ENCODE measurements around the gene PARD3. TPM values are rescaled to one million over a fixed set of nuclear protein-coding genes. Genes with fewer than 3 reads are reported as not detected.

The PARD3 gene
- total RNA-seq, 2 experiments from 2014 or later: 0.53 to 0.71 TPM

DNA sequence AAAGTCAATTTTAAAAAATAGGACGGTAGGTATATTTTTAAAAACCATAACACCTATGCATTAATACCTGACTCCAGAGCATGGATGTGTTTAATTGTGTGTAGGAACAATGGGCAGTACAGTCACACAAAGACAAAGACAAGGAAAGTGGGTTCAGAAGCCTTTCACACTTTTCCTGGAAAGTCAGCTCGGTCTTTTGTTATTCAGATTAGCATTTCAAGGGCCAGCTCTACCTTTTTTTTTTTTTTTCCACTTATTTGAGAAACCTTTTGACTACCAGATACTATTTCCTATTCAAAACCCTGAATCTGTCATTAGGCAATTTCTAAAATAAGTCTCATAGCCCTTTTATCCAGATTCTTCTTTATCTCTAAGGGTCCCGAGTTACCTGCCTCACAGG is 401.9 kb downstream of the PARD3 start:
- H3K9me3 ChIP-seq (ENCODE audit: control insufficient read depth in 1 of 2, insufficient read depth in 1 of 2, low read length in 2 of 2): no peaks in the 10 kb centered on the region
- no peaks in the 10 kb centered on the region for H3K36me3 ChIP-seq (ENCODE audit: insufficient read depth, low read length)
- H3K27ac Mint-ChIP-seq: no peak overlapping the region
- DNase-seq (no peak), ATAC-seq (ENCODE audit: poor library complexity) (no peak)
- H3K36me3 Mint-ChIP-seq (ENCODE audit: low read depth): no peaks in the 10 kb centered on the region
- no peaks in the 10 kb centered on the region for H3K4me1 ChIP-seq (ENCODE audit: insufficient read depth, low read length)
- no peak overlapping the region for H3K4me3 Mint-ChIP-seq
- H3K27me3 ChIP-seq (ENCODE audit: control insufficient read depth in 1 of 2, insufficient read depth in 2 of 2, low read length in 2 of 2): no peaks in the 10 kb centered on the region
- no peaks in the 10 kb centered on the region for H3K27me3 Mint-ChIP-seq
- H3K4me3 ChIP-seq (ENCODE audit: low read length): no peak overlapping the region
- H3K27ac ChIP-seq (ENCODE audit: low read depth in 1 of 2, low read length in 2 of 2): no peak overlapping the region
- H3K9me3 Mint-ChIP-seq: no peaks in the 10 kb centered on the region
- no peaks in the 10 kb centered on the region for H3K4me1 Mint-ChIP-seq (ENCODE audit: low read depth)
- ChIA-PET CTCF (interaction anchor here (0.6 kb wide), 1 partner anchor 1830 kb away, joined by 3 read pairs; no protein-coding TSS in a partner anchor), POLR2A (no interaction called here)
- TF ChIP-seq, protein P1, sequence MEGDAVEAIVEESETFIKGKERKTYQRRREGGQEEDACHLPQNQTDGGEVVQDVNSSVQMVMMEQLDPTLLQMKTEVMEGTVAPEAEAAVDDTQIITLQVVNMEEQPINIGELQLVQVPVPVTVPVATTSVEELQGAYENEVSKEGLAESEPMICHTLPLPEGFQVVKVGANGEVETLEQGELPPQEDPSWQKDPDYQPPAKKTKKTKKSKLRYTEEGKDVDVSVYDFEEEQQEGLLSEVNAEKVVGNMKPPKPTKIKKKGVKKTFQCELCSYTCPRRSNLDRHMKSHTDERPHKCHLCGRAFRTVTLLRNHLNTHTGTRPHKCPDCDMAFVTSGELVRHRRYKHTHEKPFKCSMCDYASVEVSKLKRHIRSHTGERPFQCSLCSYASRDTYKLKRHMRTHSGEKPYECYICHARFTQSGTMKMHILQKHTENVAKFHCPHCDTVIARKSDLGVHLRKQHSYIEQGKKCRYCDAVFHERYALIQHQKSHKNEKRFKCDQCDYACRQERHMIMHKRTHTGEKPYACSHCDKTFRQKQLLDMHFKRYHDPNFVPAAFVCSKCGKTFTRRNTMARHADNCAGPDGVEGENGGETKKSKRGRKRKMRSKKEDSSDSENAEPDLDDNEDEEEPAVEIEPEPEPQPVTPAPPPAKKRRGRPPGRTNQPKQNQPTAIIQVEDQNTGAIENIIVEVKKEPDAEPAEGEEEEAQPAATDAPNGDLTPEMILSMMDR (IDR thresholded peaks at IDR 0.05): no peak
- intact Hi-C loops (cut with DNase I, micrococcal nuclease): no loop called here

DNA sequence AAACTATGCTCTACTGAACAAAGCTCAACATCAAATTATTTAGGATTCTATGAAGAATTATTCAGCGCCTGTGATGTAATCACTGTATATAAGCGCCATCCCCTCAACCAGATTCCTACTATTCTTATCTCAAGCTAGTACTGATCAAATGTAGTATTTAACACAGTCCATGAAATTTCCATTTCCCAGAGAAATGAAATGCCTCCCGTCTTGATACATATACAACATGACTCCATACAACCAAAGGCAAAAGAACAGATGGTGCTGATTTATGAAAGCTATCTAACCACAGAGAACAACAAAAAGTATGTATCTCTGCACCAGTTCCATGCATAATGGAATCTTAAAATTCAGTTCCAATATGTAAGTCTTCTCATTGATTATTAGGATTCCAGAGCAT is 406.1 kb downstream of the PARD3 start:
- no peak overlapping the region for H3K27ac Mint-ChIP-seq
- H3K27me3 Mint-ChIP-seq: no peaks in the 10 kb centered on the region
- TF ChIP-seq, protein P1 (IDR thresholded peaks at IDR 0.05): no peak

DNA sequence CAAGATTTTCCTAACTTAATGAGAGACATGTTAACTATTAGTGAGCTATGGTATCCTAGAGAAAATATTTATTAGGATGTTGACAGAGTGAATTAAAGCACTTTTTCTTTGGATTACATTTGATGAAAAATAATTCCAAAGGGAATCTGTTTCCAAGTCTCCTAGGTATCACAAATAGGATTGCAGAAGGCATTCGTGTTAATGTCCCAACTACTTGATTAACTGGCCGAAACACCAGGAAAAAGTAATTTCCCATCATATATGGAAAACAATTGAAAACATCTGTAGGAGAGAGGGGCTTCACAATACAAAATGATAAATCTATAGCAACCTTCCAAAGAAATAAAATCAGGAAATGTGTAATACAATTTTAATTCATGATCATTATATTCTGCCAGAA is 406.7 kb downstream of the PARD3 start:
- H3K36me3 Mint-ChIP-seq (ENCODE audit: low read depth): no peaks in the 10 kb centered on the region
- no peak overlapping the region for H3K4me3 ChIP-seq (ENCODE audit: low read length)
- DNase-seq (no peak), ATAC-seq (ENCODE audit: poor library complexity) (no peak)
- no peaks in the 10 kb centered on the region for H3K36me3 ChIP-seq (ENCODE audit: insufficient read depth, low read length)
- TF ChIP-seq, protein P1 (IDR thresholded peaks at IDR 0.05): no peak
- no peak overlapping the region for H3K27ac Mint-ChIP-seq
- ChIA-PET CTCF (no interaction called here), POLR2A (no interaction called here)
- intact Hi-C loops (cut with DNase I, micrococcal nuclease): no loop called here
- no peaks in the 10 kb centered on the region for H3K9me3 Mint-ChIP-seq
- no peak overlapping the region for H3K4me3 Mint-ChIP-seq
- no peaks in the 10 kb centered on the region for H3K4me1 Mint-ChIP-seq (ENCODE audit: low read depth)
- H3K27me3 Mint-ChIP-seq: no peaks in the 10 kb centered on the region
- no peak overlapping the region for H3K27ac ChIP-seq (ENCODE audit: low read depth in 1 of 2, low read length in 2 of 2)
- H3K9me3 ChIP-seq (ENCODE audit: control insufficient read depth in 1 of 2, insufficient read depth in 1 of 2, low read length in 2 of 2): no peaks in the 10 kb centered on the region
- no peaks in the 10 kb centered on the region for H3K27me3 ChIP-seq (ENCODE audit: control insufficient read depth in 1 of 2, insufficient read depth in 2 of 2, low read length in 2 of 2)
- no peaks in the 10 kb centered on the region for H3K4me1 ChIP-seq (ENCODE audit: insufficient read depth, low read length)

More for the DNA sequence above, 406.1 kb downstream of the PARD3 start:
- H3K4me3 ChIP-seq (ENCODE audit: low read length): no peak overlapping the region
- H3K4me1 ChIP-seq (ENCODE audit: insufficient read depth, low read length): no peaks in the 10 kb centered on the region
- no peaks in the 10 kb centered on the region for H3K9me3 Mint-ChIP-seq
- H3K4me3 Mint-ChIP-seq: no peak overlapping the region
- H3K9me3 ChIP-seq (ENCODE audit: control insufficient read depth in 1 of 2, insufficient read depth in 1 of 2, low read length in 2 of 2): no peaks in the 10 kb centered on the region
- no peaks in the 10 kb centered on the region for H3K4me1 Mint-ChIP-seq (ENCODE audit: low read depth)
- intact Hi-C loops (cut with DNase I, micrococcal nuclease): no loop called here
- ChIA-PET CTCF (no interaction called here), POLR2A (no interaction called here)
- H3K27me3 ChIP-seq (ENCODE audit: control insufficient read depth in 1 of 2, insufficient read depth in 2 of 2, low read length in 2 of 2): no peaks in the 10 kb centered on the region
- no peaks in the 10 kb centered on the region for H3K36me3 ChIP-seq (ENCODE audit: insufficient read depth, low read length)
- no peaks in the 10 kb centered on the region for H3K36me3 Mint-ChIP-seq (ENCODE audit: low read depth)
- no peak overlapping the region for H3K27ac ChIP-seq (ENCODE audit: low read depth in 1 of 2, low read length in 2 of 2)
- DNase-seq (no peak), ATAC-seq (ENCODE audit: poor library complexity) (no peak)
